Endothelial cell of umbilical vein (primary cell): Measurements from ENCODE around the gene DEPDC1B. TPM values are rescaled to one million over a fixed set of nuclear protein-coding genes. Genes with fewer than 3 reads are reported as not detected.
"Not testable (repeated sequence)": the region's sequence is repeated elsewhere in the genome, so short reads cannot be mapped to it uniquely, and the experiment has no call there.

Experiments
- BruUV-seq: library from RNA; stranded (reverse); fragments of 400-500 nt; replicated peaks from 2 replicates; lab custom pipeline; 2021; lab: Mats Ljungman, UMichigan
- CTCF ChIA-PET: fragments of 300-600, 350-600 bp; sonication (Branson Sonifier 250); formaldehyde crosslinking; loops from one replicate; lab custom pipeline; 2021; ENCODE audit warnings: antibody characterized with exemption, inconsistent platforms; lab: Charles Lee
- POLR2A ChIA-PET: fragments of 300-600, 350-600 bp; sonication (Branson Sonifier 250); formaldehyde crosslinking; loops from one replicate; lab custom pipeline; 2021; ENCODE audit warnings: antibody characterized with exemption, inconsistent platforms; lab: Charles Lee
- DNase-seq: peaks from one replicate; pipeline ENCODE4 v3.0.0-alpha.2; 2011; ENCODE audit warnings: low read depth, low spot score
- FAIRE-seq: peaks from 2 replicates; lab custom pipeline; 2011; peaks lifted over from hg19 to GRCh38; lab: Jason Lieb, UNC
- H2AFZ ChIP-seq: 2 replicates; pipeline ENCODE4 v1.6.0; 2012; ENCODE audit warnings: low read depth, low read length, control low read depth, inconsistent platforms
- H3K27ac ChIP-seq: 2 replicates; pipeline ENCODE4 v1.5.1; 2011; ENCODE audit warnings: low read depth, mild to moderate bottlenecking, control low read depth, low read length, moderate library complexity; ENCODE audit not compliant: insufficient read depth
- H3K27me3 ChIP-seq, 2 experiments: 2 replicates each; pipeline versions ENCODE4 v1.6.0 to v1.6.1; 2011; ENCODE audit warnings: low read length in 2 of 2, mixed read lengths in 1 of 2; ENCODE audit not compliant: control insufficient read depth in 2 of 2, insufficient read depth in 2 of 2
- H3K36me3 ChIP-seq, 2 experiments: 2 replicates in 1 of 2; 3 replicates in 1 of 2; pipeline ENCODE4 v1.5.1; 2011; ENCODE audit warnings: low read length in 2 of 2, mild to moderate bottlenecking in 1 of 2, moderate library complexity in 1 of 2; ENCODE audit not compliant: control insufficient read depth in 2 of 2, insufficient read depth in 2 of 2; ENCODE audit errors: extremely low read depth in 1 of 2
- H3K4me1 ChIP-seq: 3 replicates; pipeline ENCODE4 v1.5.1; 2011; ENCODE audit warnings: mild to moderate bottlenecking, low read length; ENCODE audit not compliant: control insufficient read depth, insufficient read depth; ENCODE audit errors: extremely low read depth
- H3K4me2 ChIP-seq: 2 replicates; pipeline ENCODE4 v1.6.1; 2011; ENCODE audit warnings: low read length, control low read depth, mixed read lengths; ENCODE audit not compliant: insufficient read depth
- H3K4me3 ChIP-seq, 3 experiments: fragments of 200-600 bp in 1 of 3; sonication (generic), shearing (Covaris generic) in 1 of 3; replicated peaks in 1 of 3; 2 replicates each; pipeline ENCODE4 v1.5.1; 2011 to 2016; ENCODE audit warnings: control low read depth in 3 of 3, low read length in 3 of 3, mild to moderate bottlenecking in 2 of 3, inconsistent platforms in 1 of 3, low read depth in 1 of 3, moderate library complexity in 1 of 3; ENCODE audit not compliant: insufficient read depth in 1 of 3
- H3K79me2 ChIP-seq: 2 replicates; pipeline ENCODE4 v1.6.0; 2012; ENCODE audit warnings: low read length, inconsistent platforms; ENCODE audit not compliant: control insufficient read depth, insufficient read depth
- H3K9ac ChIP-seq: replicated peaks from 2 replicates; pipeline ENCODE3; 2011; ENCODE audit warnings: low read length, control low read depth; ENCODE audit not compliant: insufficient read depth; ENCODE audit errors: extremely low read depth
- H3K9me1 ChIP-seq: replicated peaks from 3 replicates; pipeline ENCODE4 v1.6.0; 2011; ENCODE audit warnings: mild to moderate bottlenecking, low read length; ENCODE audit not compliant: control insufficient read depth, insufficient read depth; ENCODE audit errors: extremely low read depth
- H3K9me3 ChIP-seq: replicated peaks from 2 replicates; pipeline ENCODE4 v1.5.1; 2012; ENCODE audit warnings: low read length, inconsistent platforms; ENCODE audit not compliant: control insufficient read depth, insufficient read depth
- H4K20me1 ChIP-seq: replicated peaks from 2 replicates; pipeline ENCODE3; 2011; ENCODE audit warnings: mild to moderate bottlenecking, low read length; ENCODE audit not compliant: control insufficient read depth, insufficient read depth; ENCODE audit errors: extremely low read depth
- FOS ChIP-seq: IDR thresholded peaks from 2 replicates; pipeline ENCODE4 v1.6.1; 2011; ENCODE audit warnings: mild to moderate bottlenecking, low read length, moderate library complexity, borderline replicate concordance; ENCODE audit not compliant: insufficient read depth
- GATA2 ChIP-seq: IDR thresholded peaks from 2 replicates; pipeline ENCODE4 v1.7.0; 2011; ENCODE audit warnings: low read depth, mild to moderate bottlenecking, moderate library complexity, mixed read lengths, low read length; ENCODE audit not compliant: insufficient read length, insufficient read depth
- JUN ChIP-seq: IDR thresholded peaks from 2 replicates; pipeline ENCODE4 v1.6.1; 2011; ENCODE audit warnings: borderline replicate concordance, low read depth; ENCODE audit not compliant: insufficient read length, insufficient read depth
- MYC ChIP-seq: IDR thresholded peaks from one replicate; pipeline ENCODE4 v1.6.1; 2011; ENCODE audit warnings: mild to moderate bottlenecking, low read depth, low read length
- POLR2AphosphoS5 ChIP-seq: IDR thresholded peaks from 2 replicates; pipeline ENCODE4 v1.6.1; 2012; ENCODE audit warnings: low read depth, mild to moderate bottlenecking, control low read depth, low read length, moderate library complexity; ENCODE audit not compliant: insufficient read depth
- dilution Hi-C: fragments of 300-500 bp; cut with MboI; formaldehyde crosslinking; loops from one replicate; pipeline ENCODE4 v1.15.0; 2019; ENCODE audit warnings: low sequenced_read_pairs; ENCODE audit not compliant: extremely low pct_ligation_motif_present
- intact Hi-C: fragments of 100-400 bp; cut with micrococcal nuclease; formaldehyde crosslinking; loops from one replicate; pipeline ENCODE4 v1.10.0; 2022
- polyA plus RNA-seq, 4 experiments: library from polyadenylated mRNA; depleted of rRNA in 3 of 4; stranded (reverse) in 3 of 4; unstranded in 1 of 4; fragments of >200 nt; gene quantifications; 2 replicates each; pipeline versions ENCODE4 v1.2.1 to v1.2.3, GENCODE V29; 2011 to 2012; ENCODE audit warnings: missing spikeins in 1 of 4
- total RNA-seq: library from RNA; stranded (reverse); gene quantifications from 2 replicates; pipeline ENCODE4 v1.2.3, GENCODE V29; 2021
- TF ChIP-seq, protein P1 (sequence below): IDR thresholded peaks from 2 replicates; pipeline ENCODE4 v1.6.1; 2011; ENCODE audit not compliant: insufficient read depth, insufficient read length
- TF ChIP-seq, protein P2 (sequence below), 2 donors: IDR thresholded peaks; 1 replicate in 1 of 2; 2 replicates in 1 of 2; pipeline ENCODE4 v1.5.1; 2011; ENCODE audit warnings: low read length in 2 of 2, mild to moderate bottlenecking in 2 of 2, moderate library complexity in 2 of 2, control low read depth in 1 of 2, inconsistent platforms in 1 of 2, low read depth in 1 of 2; ENCODE audit not compliant: insufficient read depth in 1 of 2; ENCODE audit errors: extremely low read depth in 1 of 2

DEPDC1B gene
- total and polyA plus RNA-seq, 2 donors (not counting 3 experiments of a cell fraction or from before 2014, with no cell fraction given), result 6.7 to 18.7 TPM

DNA sequence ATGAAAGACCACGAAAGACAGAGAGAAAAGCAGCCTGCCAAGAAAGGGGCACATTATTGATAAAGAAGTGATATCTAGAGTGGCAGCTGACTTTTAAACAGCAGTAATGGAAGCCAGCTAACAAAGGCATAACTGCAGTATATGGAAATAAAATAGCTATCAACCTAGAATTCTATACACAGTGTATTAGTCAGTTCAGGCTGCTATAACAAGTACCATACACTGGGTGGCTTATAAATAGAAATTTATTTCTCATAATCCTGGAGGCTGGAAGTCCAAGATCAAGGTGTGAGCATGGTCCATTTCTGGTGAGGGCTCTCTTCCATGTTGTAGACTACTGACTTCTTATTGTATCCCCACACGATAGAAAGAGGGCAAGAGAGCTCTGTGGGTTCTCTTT is 109.8 kb downstream of the DEPDC1B start:
- Histone ChIP-seq H3K9me1 (no peaks in the 10 kb centered on the region), H2AFZ (no peak overlapping the region), H3K27ac (no peak overlapping the region), H3K4me2 (no peak overlapping the region), H4K20me1 (no peaks in the 10 kb centered on the region), H3K4me1 (no peaks in the 10 kb centered on the region), H3K9ac (no peak overlapping the region), H3K79me2 (no peaks in the 10 kb centered on the region), H3K4me3 (no peak overlapping the region), H3K36me3 (no peaks in the 10 kb centered on the region), H3K27me3 (no peaks in the 10 kb centered on the region), H3K9me3 (no peaks in the 10 kb centered on the region)
- DNase-seq, result no peak
- dilution Hi-C loops (no loop called here), intact Hi-C loops (no loop called here)
- ChIA-PET POLR2A (no interaction called here), CTCF (interaction anchor here (0.9 to 1.2 kb wide), 2 partner anchors 59 to 776 kb away, joined by 3 to 4 read pairs; no protein-coding TSS in a partner anchor)
- FAIRE-seq, result no peak
- TF ChIP-seq, protein P1, sequence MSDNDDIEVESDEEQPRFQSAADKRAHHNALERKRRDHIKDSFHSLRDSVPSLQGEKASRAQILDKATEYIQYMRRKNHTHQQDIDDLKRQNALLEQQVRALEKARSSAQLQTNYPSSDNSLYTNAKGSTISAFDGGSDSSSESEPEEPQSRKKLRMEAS, result no peak
- no peak for TF ChIP-seq JUN
- TF ChIP-seq POLR2AphosphoS5, result no peak
- TF ChIP-seq GATA2, result no peak
- TF ChIP-seq, protein P2, sequence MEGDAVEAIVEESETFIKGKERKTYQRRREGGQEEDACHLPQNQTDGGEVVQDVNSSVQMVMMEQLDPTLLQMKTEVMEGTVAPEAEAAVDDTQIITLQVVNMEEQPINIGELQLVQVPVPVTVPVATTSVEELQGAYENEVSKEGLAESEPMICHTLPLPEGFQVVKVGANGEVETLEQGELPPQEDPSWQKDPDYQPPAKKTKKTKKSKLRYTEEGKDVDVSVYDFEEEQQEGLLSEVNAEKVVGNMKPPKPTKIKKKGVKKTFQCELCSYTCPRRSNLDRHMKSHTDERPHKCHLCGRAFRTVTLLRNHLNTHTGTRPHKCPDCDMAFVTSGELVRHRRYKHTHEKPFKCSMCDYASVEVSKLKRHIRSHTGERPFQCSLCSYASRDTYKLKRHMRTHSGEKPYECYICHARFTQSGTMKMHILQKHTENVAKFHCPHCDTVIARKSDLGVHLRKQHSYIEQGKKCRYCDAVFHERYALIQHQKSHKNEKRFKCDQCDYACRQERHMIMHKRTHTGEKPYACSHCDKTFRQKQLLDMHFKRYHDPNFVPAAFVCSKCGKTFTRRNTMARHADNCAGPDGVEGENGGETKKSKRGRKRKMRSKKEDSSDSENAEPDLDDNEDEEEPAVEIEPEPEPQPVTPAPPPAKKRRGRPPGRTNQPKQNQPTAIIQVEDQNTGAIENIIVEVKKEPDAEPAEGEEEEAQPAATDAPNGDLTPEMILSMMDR (IDR thresholded peaks at IDR 0.05; ENCODE audit: extremely low read depth in 1 of 2, insufficient read depth in 1 of 2, low read depth in 1 of 2, low read length in 2 of 2), result no peak
- TF ChIP-seq FOS, result no peak
- TF ChIP-seq MYC, result no peak
- BruUV-seq, result no TSS peak

DNA sequence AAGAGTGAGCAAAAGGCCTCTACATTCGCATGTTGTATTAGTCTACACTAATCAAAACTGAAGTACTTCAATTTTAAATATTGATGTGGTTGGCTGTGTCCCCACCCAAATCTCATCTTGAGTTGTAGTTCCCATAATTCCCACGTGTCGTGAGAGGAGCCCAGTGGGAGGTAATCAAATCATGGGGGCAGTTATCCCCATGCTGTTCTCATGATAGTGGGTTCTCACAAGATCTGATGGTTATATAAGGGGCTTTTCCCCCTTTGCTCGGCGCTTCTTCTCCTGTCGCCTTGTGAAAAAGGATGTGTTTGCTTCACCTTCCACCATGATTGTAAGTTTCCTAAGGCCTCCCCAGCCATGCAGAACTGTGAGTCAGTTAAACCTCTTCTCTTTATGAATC is 112.7 kb downstream of the DEPDC1B start:
- H3K27ac ChIP-seq, CTCF ChIA-PET, H3K79me2 ChIP-seq, FAIRE-seq, H2AFZ ChIP-seq, H3K9me3 ChIP-seq, H4K20me1 ChIP-seq, H3K36me3 ChIP-seq, H3K27me3 ChIP-seq, BruUV-seq, H3K9ac ChIP-seq, H3K4me3 ChIP-seq, H3K9me1 ChIP-seq, DNase-seq, H3K4me2 ChIP-seq, H3K4me1 ChIP-seq, POLR2A ChIA-PET, dilution Hi-C loops: not testable (repeated sequence)
- intact Hi-C loops, result loop anchor here (5.0 kb wide), 1 partner anchor 300 kb away; no protein-coding TSS in a partner anchor
